GM19438 (cell line): Measurements from ENCODE around the gene TDRD7.

Experiments
- ATAC-seq: cut with Tn5 transposase; IDR thresholded peaks from one replicate; pipeline ENCODE4 v1.9.1; 2021; ENCODE audit warnings: low read depth; ENCODE audit not compliant: unreplicated experiment

TDRD7 gene

DNA sequence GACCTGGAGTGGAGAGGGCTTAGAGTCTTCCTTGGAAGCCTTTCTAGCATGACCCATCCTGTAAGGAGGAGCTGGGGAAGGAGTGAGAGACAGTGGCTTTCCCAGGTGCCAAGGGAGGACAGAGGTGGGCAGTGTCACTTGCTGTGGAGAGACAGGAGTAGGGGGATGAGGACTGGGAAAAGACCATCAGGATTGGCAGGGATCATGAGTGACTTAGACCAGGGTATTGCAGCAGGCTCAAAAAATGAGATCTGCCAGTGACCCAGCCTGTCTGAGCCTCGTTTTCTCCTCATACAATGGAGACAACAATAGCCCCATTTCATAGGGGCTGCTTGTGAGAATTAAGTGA lies 91.9 kb downstream of the TDRD7 start:
- no peak for ATAC-seq

DNA sequence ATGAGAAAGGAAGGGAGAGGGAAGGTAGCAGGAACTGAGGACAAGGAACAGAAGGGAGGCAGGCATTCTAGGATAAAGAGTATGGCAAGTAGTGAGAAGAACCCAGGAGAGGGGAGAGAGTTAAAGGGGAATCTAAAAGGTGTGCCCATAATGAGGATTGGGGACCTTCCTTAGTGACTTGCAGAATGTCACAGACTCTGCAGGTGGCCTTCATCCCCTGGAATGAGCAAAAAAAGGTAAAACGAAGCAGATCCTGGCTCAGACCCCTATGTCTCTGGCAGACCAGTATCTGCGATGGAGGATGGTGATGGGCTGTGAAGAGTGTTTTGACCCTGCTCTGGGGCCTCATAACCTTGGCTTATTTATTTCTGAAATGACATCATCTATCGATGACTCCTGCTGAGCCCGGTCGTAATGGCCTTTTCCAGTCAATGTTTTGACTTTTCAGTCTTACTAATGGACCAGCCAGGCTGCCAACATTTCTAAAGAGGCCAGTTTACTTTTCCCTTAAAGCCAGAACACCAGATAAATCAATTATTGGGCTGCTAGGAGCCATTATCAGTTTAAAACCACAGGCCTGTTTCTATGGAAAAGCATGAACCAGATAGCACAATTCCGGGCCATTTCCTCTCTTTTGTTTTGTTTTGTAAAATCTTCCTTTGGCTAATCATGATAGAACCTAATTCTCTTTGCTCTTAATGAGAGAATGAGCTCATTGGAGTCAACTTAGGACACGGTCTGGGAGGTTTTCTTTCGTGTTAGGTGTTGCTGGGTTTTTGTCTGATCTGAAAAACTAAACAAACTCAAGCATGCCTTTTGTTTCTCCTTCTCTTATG lies 92.7 kb downstream of the TDRD7 start:
- no peak for ATAC-seq

GRCh38 chr9:97505845-97506244 lies 93.9 kb downstream of the TDRD7 start:
- no peak for ATAC-seq

DNA sequence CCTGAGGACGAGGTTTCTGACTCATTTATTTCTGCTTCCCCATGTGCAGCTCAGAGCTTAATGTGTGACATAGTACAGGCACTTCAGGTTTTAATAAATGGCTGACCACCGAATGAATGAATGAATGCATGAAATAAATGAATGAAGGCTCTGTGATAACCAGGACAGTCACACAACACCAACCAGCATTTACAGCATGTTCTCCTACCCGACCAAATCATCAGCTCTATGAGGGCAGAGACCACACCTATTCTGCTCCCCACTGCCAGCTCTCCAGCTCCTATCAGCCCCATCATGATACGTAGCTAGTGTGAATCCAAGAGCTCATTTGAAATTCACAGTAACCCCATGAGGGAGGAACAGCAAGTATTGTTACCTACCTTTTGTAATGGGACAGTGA lies 94.4 kb downstream of the TDRD7 start:
- ATAC-seq, result no peak

DNA sequence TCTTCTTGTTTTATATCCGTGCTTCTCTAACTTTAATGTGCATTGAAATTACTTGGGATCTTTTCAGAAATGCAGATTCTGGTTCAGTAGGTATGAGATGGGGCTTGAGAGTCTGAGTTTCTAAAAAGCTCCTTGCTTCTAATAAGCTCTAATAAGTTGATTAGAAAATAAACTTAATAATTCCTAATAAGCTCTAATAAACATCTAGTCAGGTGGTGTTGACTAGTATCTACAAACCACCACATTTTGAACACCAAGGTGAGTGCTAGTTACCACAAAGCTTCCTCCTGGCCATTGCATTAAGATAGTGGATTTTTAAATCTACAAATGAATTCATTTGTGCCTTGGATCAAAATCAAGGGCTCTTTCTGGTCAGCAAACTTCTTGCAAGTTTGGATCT lies 94.9 kb downstream of the TDRD7 start:
- no peak for ATAC-seq

DNA sequence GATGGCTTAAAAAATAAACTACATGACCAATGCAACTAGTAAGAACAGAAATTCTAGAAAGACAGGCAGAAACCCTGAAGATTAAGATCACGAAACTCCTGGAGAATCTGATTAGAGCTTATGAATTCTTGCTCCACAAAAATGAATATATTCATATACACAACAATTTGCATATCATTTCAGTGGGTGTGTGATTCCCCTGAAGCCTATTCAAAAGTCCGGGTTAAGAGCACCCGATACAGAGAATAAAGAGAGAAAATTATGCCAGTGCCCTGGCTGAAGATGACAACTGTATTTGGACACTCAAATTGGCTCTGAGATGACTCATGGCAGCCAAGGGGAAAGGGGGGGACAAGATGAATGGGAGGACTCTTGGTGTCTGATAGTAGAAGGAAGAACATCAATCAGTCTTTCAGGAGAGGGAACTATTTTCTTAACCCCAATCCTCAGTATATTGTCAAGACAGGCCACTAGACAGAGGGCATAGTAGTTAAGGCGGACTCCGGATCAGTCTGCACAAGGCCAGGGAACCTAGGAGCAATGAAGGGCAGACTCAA lies 95.6 kb downstream of the TDRD7 start:
- ATAC-seq, result no peak

DNA sequence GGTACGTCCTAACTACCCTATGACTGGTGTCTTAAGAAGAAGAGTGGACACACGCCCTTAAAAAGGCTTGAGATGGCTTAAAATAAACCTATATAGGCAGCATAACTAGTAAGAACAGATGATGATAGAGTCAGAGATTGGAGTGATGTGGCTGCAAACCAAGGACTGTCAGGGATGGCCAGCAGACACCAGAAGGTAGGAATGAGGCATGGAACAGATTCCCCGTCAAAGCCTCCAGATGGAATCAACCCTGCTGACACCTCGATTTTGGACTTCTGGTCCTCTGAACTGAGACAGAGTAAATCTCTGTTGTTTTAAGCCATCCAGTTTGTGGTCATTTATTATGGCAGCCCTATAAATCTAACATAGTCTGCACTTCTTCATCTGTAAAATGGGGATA lies 97.0 kb downstream of the TDRD7 start:
- no peak for ATAC-seq

DNA sequence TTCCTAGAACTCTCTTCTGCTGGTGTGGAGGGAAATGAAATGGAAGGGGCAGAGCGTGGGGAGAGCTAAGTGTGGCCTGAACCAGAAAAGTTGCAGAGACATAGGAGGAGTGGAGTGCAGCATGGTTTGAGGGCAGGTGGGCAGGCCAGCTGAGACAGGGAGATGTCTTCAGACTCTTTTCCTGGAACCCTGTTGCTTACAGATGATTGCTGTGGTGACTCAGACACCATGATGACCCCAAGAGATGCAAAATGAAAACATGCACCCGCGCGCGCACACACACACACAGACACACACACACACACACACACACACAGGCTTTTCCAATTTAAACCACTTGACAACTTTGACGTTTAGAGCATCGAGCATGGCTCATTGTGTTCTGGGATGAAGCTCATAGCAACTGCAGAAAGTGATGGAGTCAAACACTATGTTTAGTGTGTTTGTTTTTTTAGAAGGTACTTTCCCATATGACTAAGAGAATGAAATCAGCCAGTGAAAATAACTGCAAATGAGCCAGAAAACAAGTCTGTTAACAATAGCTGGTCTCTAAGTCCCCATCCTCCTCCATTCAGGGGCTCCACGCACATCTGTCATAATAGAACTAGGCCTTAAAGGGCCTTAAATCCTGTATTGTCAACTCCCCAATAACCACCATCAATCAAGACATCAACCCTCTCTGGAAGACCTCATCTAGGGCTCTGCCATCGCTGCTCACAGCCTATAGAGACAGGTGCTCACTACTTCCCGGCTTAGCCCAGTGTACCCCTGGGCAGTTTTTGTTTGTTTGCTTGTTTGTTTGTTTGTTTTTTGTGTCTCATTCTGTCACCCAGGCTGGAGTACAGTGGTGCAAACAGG lies 99.1 kb downstream of the TDRD7 start:
- ATAC-seq, result no peak

GRCh38 chr9:97511655-97512427 lies 99.9 kb downstream of the TDRD7 start:
- ATAC-seq, result no peak

GRCh38 chr9:97512966-97513560 lies 101.2 kb downstream of the TDRD7 start:
- ATAC-seq, result no peak

GRCh38 chr9:97514531-97514930 lies 102.6 kb downstream of the TDRD7 start:
- no peak for ATAC-seq

GRCh38 chr9:97515662-97516061 lies 103.8 kb downstream of the TDRD7 start:
- no peak for ATAC-seq

- ATAC-seq, result no peak
These were observed 104.2 kb downstream of the TDRD7 start for GRCh38 chr9:97516111-97516510.

GRCh38 chr9:97517331-97518089 lies 105.6 kb downstream of the TDRD7 start:
- no peak for ATAC-seq

- no peak for ATAC-seq
These were observed 106.4 kb downstream of the TDRD7 start for GRCh38 chr9:97518166-97518908.

DNA sequence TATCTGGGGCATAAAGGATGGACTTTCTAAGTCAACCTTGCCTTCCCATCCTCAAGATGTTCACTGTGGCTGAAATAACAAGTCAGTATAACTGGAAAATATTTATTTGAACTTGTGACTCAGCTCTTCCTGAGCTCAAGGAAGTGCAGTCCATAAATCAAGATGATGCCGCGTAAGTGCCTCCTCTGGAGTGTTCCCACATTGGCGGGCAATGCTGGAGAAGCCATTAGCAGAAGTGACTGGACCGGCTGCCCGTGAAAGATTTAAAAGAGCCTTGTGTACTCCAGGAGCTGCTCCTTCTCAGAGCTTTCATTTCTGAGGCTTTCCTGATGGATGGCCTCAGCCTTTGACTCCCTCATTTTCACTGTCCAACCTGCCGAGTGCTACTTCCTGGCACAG lies 107.0 kb downstream of the TDRD7 start:
- ATAC-seq, result no peak

DNA sequence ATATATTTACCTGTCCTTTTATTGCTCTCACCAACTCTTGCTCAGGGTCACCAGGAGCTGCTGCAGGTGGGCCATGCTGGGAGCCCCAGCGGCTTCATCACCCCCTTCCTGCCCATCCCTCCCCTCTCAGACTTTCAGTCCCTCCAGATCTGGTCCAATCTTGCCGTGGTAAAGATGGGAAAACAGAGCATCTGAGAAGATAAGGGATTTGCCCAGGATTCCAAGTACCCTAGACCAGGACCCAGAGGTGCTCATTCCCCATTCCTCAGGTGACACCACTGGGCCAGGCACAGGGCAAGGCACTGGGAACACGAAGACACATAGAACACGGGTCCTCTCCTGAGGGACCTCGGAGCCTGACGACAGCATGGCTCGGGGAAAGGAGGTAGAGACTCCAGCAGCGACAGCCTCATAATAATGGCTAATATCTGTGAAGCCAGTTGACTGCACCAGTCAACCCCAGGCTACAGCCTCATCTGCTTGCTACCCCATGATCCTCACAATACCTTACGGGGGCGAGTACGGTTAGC lies 107.6 kb downstream of the TDRD7 start:
- ATAC-seq, result no peak

DNA sequence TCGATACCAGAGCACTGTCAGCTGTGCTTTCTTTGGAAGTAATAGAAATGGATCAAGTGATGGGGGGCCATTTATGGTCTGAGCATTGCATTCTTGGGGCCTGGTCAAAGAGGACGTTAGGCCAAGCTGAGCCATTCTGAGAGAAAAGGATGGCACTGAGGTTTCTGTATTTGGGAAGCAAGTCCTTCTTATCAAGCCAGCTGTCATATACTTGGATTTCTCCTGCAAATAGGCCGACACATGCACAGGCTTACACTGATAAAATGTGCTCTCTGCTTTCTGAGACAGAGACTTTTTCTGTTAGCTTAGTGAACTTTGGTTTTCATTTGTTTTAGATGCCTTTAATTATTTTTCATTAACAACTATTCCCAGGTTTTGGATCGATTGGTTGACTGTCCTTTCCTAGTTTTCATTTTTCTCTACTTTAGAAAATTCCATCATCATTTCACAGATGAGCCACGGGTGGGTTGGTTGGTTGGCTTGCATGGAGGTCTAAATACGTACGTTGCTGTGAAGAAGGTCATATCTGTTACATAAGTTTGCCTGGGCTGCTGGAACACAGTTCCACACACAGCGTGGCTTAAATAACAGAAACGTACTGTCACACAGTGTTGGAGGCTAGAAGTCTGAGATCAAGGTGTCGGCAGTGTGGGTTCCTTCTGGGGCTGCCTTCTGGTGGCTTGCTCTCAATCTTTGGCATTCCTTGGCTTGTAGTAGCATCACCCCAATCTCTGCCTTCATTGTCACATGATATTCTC lies 109.9 kb downstream of the TDRD7 start:
- ATAC-seq, result no peak
